GM12873 (cell line): ENCODE measurements around the gene GALNT18.

Experiments used
- TF ChIP-seq, protein P1 (sequence below): IDR thresholded peaks from 2 replicates; pipeline ENCODE4 v1.5.1; 2012; ENCODE audit warnings: low read depth, mild to moderate bottlenecking, moderate library complexity, low read length, control low read depth; ENCODE audit not compliant: insufficient read depth; ENCODE audit errors: missing control alignments

Gene GALNT18

DNA sequence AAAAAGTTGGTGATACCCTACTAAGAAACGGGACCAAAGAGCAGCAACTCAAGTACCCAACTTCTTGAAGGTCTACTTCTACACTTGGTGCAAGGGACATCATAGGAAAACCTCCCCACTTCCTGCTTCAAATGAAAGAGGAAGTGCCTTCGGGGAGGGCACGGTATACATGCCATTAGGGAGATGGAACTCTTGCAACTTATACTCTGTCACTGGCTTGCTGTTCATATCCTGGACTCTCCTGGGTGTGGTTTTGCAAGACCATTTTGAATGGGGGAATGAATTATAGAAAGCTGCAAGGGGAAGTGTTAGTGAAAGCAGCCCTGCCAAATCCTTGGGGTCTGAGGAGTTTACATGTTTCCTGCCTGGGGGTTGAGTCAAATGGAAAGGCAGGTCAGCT lies 310.6 kb downstream of the GALNT18 start:
- TF ChIP-seq, protein P1, sequence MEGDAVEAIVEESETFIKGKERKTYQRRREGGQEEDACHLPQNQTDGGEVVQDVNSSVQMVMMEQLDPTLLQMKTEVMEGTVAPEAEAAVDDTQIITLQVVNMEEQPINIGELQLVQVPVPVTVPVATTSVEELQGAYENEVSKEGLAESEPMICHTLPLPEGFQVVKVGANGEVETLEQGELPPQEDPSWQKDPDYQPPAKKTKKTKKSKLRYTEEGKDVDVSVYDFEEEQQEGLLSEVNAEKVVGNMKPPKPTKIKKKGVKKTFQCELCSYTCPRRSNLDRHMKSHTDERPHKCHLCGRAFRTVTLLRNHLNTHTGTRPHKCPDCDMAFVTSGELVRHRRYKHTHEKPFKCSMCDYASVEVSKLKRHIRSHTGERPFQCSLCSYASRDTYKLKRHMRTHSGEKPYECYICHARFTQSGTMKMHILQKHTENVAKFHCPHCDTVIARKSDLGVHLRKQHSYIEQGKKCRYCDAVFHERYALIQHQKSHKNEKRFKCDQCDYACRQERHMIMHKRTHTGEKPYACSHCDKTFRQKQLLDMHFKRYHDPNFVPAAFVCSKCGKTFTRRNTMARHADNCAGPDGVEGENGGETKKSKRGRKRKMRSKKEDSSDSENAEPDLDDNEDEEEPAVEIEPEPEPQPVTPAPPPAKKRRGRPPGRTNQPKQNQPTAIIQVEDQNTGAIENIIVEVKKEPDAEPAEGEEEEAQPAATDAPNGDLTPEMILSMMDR: no peak

DNA sequence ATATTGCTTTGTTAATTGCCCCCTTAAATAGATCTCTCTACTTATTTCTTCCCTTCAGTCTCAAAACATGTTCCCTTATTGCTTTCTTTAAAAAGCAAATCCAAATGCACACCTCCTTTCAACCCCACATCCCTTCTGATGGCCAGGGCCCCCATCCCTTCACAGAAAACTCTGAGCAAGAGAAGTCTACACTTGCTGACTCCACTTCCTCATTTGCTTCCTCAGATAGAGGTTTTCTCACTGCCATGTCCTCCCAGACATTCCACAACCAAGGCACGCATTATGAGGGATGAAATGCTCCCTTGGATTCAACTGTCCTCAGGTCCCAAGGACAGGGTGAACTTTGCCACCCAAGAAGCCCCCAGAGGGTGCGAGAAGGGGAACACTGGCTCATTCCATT lies 311.9 kb downstream of the GALNT18 start:
- TF ChIP-seq, protein P1: no peak

DNA sequence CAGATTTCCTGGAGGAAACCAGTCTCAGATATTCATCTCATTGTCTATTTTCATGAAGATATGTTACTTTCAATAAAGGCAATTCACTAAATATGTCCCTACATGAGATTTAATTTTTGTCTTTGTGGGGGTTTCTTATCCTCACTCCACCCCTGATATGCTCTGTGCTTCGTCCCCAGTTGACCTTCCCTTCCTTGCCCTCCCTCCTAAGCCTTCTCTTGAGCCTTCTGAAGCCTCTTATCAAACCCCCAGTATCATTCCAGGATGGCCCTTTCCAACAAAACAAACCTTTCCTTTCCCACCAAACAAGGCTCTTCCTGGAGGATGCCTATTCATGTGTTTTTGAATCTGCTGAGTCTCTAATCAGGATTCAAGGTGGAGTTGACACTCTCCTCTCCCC lies 313.6 kb downstream of the GALNT18 start:
- TF ChIP-seq, protein P1: no peak

DNA sequence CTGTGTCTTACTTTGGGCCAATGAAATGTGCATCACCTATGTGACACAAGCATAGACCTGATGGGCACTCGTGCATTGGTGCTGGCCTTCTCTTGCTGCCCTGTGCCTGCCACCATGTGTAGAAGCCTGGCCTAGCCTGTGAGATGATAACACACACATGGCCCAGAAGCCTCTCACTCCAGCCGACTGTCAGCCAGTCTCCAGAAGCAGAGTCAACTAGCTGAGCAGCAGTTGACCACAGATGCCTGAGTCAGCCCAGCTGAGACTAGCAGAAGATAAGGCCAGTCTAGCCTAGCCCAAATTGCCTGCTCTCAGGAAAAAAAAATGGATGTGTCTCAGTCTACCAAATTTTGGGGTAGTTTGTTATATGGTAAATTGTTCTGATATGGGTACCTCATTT lies 314.9 kb downstream of the GALNT18 start:
- TF ChIP-seq, protein P1: no peak

DNA sequence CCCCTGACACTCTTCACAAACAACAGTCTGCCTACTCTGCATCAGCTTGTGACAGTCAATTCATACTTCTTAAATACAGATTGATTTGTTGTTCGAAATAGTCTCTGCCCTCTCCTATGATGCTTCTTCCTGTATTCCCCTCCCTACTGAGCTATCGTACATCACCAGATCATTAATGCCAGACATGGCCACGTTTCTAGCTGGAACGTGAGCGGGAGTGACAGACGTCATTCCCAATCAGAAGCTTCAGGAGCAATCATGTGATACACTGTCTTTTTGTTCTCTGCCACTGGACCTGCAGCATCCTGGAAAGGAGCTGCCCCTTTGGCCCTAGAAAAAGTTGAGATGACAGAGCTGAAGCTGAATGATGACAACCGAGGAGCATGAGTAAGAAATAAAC lies 317.3 kb downstream of the GALNT18 start:
- TF ChIP-seq, protein P1: no peak

DNA sequence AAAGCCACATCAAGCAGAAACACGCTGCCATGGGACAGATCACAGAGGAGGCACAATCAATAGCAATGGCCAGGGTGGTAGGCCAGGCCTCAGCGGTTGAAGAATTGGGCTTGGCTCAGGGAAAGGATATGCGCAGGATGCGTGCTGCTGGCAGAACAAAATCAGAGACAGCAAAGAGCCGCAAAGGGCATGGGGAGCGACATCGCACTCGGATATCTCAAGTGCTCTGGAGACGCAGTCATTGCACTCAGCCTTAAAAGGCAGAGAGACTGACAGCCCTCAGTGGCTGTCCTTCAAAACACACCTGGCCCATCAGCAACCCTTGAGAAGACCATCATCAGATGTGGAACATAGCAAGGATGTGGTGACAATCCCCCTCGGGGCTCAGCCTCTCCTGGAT lies 319.2 kb downstream of the GALNT18 start:
- TF ChIP-seq, protein P1: no peak

DNA sequence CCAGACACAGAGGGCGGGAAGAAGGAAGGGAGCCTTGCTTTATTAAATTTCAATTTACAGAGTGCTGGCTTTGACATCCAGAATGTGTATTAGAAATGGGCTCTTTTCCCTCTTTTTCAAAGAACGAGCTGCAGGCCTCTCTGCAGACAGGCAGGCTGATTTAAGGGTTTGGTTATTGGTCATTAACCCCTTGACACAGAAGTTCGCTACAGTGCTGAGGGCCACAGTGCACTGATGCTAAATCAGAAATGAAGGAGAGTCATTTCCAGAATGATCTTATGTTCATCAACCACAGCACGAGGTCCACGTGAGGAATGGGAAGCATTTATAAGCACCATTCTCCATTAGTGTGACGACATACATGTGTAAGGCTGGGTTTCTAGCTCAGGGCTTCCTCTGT lies 320.6 kb downstream of the GALNT18 start:
- TF ChIP-seq, protein P1: no peak
